G401.6 (cell line): ENCODE data around the gene SCN4B.
"Not testable (repeated sequence)": the region's sequence is repeated elsewhere in the genome, so short reads cannot be mapped to it uniquely, and the experiment has no call there.

Experiments
- FAIRE-seq: peaks from 2 replicates; lab custom pipeline; 2012; peaks lifted over from hg19 to GRCh38; lab: Jason Lieb, UNC

SCN4B gene, protein sequence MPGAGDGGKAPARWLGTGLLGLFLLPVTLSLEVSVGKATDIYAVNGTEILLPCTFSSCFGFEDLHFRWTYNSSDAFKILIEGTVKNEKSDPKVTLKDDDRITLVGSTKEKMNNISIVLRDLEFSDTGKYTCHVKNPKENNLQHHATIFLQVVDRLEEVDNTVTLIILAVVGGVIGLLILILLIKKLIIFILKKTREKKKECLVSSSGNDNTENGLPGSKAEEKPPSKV

DNA sequence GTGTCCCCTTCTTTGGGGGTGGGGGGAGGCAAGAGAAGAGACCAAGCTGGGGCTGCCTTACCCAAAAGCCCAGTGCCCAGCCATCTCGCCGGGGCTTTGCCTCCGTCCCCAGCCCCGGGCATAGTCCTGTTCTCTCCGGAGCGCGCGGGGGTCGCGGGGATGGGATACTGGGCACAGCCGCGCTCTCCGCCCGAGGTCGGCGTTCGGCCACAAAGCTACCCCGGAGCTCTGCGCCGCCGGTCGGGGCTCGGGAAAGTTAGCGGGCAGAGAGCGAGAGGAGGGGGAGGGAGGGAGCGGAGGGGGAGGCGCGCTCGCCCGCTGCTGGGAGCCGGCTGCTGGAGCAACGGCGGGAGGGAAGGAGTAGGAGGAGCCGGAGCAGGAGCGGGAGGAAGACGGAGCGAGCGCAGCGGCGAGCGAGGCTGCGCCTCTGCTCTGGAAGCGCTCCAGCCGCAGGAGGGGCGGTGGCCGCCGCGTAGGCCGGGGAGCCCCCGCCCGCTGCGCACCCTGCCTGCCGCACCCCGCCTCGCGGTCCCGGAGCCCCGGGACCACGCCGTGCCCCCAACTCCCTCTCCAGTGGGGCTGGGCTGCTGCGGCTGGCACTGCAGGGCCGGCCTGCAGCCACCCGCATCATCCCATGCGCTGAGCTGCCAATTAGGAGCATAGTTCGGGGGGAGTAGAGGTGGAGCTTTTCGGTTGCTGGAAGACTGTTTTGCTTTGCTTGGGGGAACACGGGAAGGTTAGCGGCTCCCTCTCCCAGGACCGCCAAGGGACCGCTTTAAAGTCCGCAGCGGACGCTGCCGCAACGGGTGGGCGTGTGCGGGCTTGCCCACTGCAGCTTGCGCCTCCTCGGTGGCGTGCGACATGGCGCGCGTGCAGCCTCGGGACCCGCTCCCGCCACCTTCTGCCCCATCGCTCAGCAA lies at the start of gene SCN4B:
TSS of gene SCN4B (minus strand) at position 272 of the 920 bp plus-strand sequence. CDS start at position 122, 150 bp downstream.
- no peak for FAIRE-seq

DNA sequence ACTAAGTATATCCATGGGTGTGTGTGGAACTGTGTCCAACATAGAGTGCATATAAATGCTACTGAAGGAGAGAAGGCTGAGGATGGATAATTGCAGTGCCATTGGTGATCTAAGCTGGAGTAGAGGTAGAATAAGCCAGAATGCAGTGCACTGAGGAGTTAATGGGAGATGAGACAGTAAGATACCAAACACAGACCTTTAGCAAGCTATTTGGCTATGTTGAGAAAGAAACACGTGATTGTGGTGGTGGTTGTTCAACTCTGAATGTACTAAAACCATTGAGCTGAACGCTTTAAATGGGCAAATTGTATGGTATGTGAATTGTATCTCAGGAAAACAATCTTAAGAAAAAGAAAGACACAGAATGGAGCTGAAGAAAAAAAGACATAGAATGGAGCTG lies 49.3 kb upstream of the SCN4B start:
- FAIRE-seq: no peak

DNA sequence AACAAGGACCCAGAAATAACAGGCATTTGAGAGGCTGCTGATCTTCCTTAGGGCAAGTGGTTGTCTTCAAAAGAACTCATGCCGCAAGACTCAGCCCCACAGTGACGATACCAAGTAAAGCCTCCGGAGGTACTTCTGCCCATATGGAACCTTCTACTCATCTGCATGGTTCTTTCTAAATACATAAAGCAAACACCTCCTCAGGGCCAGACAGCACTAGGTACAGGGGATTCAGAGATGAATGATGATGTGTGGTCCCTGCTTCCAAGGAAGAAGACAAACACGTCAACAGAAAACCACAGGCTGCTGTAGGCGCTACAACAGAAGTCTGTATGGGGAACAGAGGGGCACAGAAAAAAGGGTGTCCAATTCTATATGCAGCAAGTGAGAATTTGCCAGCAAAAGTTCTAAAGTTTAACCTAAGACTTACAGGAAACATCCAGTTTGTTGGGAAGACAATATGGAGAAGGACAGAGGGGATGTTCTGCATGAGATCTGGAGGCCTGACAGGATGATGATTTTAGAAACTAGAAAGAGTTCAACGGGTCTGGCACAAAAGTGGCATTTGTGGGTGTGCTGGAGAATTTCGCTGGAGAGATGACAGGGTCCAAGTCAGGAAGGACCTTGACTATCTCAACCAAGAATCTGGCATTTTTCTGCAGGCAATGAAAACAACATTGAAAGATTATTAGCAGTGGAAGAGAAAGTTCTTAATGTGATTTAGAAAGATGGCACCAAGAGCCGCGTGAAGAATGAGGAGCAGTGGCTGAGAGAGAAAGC lies 48.5 kb upstream of the SCN4B start:
- FAIRE-seq: no peak

DNA sequence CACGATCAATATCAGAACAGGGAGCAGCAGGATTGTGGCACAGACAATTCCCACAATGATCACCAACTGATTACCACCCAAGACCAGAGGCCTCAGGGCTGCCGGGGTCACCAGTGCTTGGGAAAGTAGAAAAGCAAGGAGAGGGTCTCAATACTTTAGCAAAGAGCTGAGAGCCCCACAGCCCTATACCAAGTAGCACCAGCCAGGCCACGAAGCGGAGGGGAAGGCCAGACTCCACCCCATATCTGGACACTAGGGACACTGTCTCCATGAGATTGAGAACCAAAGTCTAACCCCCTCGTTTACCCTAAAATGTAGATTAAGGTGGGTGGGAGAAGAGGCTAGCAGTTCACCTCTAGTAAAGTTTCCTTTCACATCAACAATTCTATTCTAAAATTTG lies 47.9 kb upstream of the SCN4B start:
- FAIRE-seq: no peak

DNA sequence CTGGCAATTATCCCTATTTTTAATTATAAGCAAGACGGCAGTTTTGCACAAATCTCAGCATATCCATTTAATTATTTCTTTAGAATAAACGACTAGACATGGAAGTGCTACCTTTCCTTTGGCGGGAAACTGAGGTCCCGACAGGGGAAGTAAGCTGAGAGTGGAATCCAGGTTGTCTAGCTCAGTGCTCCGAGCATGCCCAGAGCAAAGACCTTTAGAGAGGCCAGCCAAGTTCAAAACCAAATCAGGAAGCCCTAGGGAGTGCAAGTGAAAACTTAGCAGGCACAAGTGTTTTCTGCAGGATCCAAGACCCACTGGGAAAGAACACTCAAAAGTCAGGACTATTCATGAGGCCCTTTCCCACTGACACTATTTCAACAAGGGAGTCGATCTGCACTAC lies 46.5 kb upstream of the SCN4B start:
- FAIRE-seq: no peak

DNA sequence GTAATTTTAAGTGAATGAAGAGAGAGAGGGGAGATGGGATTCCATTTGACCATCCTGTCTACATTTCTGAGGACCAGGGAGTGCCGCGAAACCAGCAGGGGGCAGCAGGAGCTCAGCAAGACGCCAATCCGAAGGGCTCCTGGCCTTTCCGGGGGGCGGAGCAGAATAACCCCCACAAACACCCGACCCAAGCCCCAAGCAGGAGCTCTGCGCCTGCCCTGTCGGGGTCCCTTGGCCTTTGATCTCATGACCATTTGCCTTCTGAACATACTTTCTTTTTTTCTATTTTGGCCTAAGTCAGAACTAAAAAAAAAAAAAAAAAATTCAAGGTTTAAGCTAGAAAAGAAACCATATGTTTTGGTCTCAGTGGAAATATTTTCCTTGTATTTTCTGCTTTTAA lies 45.7 kb upstream of the SCN4B start:
- FAIRE-seq: no peak

DNA sequence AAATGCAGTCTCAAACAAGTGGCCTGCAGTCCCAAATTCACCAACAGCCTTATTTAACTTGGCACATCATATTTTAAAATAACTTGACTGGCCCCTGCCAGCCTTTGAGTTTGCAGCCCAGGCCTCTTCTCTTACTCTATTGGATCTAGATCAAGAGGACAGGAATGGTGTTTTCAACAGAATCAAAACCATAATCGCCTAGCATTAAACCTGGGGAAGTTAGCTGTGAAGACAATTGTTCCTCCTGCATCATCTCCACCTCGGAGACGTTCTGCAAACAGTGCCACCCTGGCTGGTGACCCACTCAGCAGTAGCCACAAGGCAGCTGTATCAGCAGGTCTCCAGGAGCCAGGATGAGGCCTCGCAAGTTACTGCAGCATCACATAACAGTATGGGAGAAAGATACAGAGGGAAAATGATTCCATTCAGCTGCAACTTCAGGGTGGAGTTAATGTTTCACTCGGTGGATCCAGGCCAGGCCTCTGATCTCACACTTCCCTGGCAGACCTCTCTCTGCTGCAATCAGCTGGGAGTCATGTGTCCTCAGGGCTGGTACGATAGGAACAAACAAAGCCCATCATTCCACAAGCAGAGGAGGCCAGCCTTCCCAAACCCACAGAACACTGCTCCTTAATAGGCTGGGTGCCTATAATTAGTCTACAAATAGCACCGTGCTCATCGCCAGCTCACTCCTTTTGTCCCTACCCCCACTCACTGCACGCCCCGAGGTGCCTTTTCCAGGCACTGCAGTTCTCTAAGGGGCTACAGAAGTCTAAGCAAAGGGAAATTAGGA lies 42.4 kb upstream of the SCN4B start:
- FAIRE-seq: no peak

DNA sequence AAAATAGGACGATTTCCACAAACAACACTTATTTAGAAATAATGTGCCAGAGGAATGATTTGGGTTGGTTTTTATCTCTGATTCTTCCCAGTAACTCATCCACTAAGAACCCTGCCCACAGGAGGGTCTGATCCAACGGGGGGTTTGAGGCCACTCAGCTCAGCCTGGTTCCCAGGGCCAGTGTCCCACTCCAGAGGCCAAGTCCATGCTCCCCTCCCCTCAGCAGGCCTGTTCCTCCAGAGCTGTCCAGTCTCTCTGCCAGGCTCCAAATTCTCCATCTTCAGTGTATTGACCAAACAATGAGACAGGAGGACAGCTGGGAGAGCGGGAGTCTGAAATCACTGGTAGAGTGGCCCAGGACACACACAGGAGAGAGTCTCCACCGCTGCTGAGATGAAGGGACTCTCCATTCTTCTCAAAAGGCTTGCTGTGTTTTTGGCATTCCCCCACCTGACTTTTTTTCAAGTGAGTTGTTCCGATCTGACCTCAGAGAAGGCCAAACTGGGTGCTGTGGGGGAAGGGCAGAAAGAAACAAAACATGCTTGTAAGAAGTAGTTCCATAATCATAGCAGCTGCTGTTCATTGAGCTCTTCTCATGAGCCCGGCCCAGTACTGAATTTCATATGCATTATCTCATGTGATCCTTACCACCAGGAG lies 41.4 kb upstream of the SCN4B start:
- no peak for FAIRE-seq

DNA sequence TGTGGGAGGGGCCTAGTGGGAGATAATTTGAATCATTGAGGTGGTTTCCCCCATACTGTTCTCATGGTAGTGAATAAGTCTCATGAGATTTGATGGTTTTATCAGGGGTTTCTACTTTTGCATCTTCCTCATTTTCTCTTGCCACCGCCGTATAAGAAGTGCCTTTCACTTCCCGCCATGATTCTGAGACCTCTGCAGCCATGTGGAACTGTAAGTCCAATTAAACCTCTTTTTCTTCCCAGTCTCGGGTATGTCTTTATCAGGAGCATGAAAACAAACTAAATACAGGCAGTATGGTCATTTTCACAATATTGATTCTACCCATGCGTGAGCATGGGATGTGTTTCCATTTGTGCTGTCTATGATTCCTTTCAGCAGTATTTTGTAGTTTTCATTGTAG lies 40.2 kb upstream of the SCN4B start:
- FAIRE-seq: not testable (repeated sequence)

DNA sequence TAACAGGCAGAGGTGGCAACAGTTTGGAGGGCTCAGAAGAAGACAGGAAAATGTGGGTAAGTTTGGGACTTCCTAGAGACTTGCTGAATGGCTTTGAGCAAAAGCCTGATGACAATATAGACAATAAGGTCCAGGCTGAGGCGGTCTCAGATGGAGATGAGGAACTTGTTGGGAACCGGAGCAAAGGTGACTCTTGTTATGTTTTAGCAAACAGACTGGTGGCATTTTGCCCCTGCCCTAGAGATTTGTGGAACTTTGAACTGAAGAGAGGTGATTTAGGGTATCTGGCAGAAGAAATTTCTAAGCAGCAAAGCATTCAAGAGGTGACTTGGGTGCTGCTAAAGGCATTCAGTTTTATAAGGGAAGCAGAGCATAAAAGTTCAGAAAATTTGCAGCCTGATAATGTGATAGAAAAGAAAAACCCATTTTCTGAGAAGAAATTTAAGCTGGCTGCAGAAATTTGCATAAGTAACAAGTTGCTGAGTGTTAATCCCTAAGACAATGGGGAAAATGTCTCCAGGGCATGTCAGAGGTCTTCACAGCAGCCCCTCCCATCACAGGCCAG lies 38.4 kb upstream of the SCN4B start:
- FAIRE-seq: not testable (repeated sequence)

DNA sequence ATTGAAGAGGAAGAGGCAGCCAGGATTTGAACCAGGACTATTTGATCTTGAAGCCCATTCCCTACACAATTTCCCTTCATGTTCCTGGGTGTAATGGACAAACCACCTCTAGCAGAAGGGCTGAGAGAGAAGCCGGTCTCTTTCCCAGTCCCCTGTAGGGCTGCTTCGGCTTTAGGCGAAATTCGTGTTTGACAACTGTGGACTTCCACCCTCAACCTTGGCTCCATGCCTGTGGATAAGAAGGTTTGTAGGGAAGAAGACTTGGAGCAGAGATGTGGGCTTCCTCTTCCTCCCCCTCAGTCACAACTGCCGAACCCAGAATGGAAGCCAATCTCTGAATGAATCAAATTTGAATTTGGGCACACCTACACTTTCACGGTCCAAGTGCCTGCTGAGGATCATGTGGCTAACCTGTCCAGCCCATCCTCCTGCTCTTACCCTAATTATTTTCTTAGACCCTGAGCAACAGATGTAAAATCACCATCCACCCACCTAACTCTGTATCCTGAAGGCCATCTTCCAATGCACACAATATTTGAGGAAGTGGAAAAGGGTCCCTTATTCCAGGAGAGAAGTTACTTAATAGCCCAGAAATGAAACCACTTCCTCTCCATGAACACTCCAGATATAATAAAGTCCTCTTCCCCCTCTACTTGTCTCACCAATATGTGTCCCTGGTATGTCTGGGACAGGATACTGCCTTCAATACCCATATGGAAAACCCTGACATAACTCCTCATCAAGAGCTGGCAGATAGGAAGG lies 33.9 kb upstream of the SCN4B start:
- no peak for FAIRE-seq

DNA sequence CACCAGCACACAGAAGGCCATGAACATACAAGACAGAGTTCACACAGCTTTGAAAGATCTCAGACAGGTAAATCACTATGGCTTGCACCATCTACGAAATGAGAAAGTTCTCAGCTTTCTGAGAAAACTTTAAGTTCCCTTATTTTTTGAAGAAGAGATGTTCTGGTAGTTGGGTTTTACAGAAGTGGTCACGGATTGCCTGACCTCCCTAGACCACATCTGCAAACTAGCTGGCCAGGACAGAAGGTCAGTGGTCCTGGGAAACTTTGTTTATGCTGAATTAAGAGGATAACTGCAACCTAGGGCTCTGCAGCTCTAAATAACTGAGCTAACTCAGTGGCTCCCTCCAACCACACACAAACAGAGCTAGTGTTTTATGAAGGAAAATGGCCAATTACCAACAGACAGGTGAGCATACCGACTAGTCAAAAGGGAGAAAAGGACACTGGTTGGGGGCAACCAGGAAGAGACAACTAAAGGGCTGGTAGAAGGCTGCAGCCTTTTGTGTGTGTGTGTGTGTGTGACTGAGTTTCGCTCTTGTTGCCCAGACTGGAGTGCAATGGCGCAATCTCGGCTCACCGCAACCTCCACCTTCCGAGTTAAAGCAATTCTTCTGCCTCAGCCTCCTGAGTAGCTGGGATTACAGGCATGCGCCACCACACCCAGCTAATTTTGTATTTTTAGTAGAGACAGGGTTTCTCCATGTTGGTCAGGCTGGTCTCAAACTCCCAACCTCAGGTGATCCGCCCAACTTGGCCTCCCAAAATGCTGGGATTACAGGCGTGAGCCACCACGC lies 32.4 kb upstream of the SCN4B start:
- FAIRE-seq: no peak

DNA sequence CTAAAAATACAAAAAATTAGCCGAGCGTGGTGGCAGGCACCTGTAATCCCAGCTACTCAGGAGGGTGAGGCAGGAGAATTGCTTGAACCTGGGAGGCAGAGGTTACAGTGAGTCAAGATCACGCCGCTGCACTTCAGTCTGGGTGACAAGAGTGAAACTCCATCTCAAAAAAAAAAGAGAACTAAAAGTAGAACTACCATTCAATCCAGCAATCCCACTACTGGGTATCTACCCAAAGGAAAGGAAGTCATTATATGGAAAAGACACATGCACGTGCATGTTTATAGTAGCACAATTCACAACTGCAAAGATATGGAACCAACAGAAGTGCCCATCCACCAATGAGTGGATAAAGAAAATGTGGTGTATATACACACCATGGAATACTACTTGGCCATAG lies 31.1 kb upstream of the SCN4B start:
- not testable (repeated sequence) for FAIRE-seq

DNA sequence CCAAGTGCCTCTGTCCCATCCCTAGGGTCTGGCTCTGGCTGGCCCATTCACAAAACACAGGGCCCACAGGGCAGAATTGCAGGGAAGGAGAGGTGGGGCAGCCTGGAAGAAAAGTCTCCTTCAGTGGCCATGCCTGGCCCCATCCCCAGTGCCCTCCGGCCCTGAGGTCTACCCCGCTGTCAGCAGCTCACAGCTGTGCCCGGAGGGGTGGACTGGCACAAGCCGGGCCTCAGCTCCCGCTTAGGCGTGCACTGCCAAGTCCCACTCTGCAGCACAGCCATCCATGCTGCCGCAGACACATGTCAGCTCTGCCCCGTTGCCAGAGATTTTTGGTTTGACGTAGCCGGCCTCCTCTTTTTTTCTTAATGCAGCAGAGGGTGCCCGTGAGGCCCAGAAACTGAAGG lies 27.7 kb upstream of the SCN4B start:
- FAIRE-seq: no peak

DNA sequence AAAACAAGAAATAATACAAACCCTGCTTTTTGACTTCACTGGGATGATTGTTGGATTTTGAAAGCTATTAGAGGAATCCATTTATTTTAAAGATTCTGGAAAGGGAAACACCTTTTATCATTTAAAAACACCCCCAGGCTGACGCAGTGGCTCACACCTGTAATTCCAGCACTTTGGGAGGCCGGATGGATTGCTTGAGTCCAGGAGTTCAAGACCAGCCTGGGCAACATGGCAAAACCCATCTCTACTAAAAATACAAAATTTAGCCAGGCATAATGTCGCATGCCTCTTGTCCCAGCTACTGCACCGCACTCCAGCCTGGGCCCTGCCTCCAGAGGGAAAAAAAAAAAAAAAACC lies 24.1 kb upstream of the SCN4B start:
- no peak for FAIRE-seq

DNA sequence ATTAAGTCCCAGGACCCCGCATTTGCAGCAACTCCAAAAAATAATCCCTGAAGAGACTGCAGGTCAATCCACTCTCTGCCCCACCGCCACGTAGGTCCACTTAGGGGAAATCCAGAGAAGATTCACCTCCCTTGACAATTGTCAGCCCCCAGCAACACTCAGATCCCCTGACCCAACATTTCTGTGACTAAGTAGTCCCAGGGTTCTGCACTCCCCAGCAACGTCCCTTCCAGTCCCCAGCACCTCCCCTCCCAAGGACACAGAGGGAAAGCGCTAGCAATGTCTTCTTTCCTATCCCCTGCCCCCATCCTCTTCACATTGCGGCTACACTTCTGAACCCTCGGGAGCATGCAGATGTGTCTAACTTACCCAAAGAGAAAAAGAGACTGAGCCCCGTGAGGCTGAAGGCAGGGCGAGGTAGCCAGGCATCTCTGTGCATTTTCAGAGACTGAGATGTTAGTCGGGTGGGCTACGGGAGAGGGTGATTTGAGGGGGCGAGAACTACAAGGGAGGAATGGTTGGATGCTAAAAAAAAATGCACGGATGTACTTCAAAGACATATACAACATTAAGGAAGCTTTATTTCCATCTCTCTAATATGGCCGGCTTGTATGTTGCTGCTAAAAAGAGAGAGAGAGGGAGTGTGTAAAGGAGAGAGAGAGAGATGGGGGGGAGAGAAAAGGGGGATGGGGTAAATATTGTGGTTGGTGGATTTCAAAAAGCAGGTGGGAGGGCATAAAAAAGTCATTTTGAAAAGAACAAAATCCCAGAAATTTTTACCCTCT lies 23.6 kb upstream of the SCN4B start, which contains the start of gene SCN2B:
TSS of gene SCN2B (minus strand) at position 647 of the 785 bp plus-strand sequence. CDS start at position 439, 208 bp downstream.
- FAIRE-seq: no peak

DNA sequence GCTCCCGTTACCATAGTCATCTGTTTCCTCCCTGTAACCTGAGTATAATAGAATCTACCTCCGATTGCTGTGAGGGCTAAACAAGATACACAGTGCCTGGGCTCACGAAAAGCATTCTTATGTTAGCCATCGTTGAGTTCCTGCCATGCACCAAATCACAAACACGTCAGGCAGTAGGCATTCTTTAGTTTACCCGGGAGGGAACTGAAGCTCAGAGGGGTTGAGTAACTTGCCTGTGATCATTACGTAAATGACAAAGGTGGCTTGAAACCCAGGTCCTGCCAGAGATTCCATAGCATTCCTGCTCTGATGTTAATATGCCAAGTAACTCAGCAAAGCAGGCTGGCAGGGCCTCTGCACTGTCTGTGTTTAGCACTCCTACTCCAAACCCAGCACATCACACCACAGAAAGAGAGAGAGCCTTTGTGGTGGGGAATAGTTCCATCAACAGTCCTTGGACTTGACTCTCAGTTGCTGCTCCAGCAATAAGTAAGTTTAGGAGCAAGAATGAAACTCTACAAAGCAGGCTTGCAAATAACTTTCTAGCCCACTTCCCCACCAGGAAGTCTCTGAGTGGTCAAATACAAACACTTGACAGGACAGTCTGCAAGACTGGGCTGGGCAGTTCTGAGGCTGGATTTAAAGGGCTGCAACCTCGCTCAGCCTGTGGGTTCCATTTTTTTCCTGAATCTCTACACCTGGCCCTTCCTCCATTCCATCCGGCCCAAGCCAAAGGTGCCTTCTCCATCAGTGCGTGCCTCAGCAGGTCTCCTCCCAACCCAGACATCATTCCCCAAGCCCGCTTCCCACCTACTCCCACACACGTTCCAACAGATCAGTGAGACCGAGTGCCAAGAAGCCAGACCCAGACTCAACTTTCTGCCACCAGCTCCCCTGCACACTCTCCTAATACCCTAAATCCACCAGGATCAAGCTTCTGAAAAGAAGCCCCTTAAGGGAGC lies 22.7 kb upstream of the SCN4B start:
- no peak for FAIRE-seq
